Stimulated activated effector memory CD8-positive, alpha-beta T cell treated with anti-CD3 and anti-CD28 coated beads, Interleukin-12 subunit alpha, Interleukin-12 subunit beta, amount 100 ng/mL, for 72 hours (primary cell): ENCODE measurements around the gene GPR137B.
"Not testable (repeated sequence)": the region's sequence is repeated elsewhere in the genome, so short reads cannot be mapped to it uniquely, and the experiment has no call there.

Source experiments
- ATAC-seq: fragments of 150-1000 bp; cut with Tn5 transposase; 2 replicates; pipeline ENCODE4 v1.10.0; 2021
- DNase-seq, 2 donors: peaks; one replicate each; pipeline ENCODE4 v3.0.0; 2021 to 2022; ENCODE audit warnings: low spot score in 2 of 2
- H3K27ac Mint-ChIP-seq: one replicate; pipeline ENCODE4 v1.8.0; 2022; ENCODE audit warnings: mild to moderate bottlenecking, mixed read lengths
- H3K36me3 Mint-ChIP-seq: one replicate; pipeline ENCODE4 v1.8.0; 2022; ENCODE audit warnings: mild to moderate bottlenecking, mixed read lengths
- H3K4me1 Mint-ChIP-seq: one replicate; pipeline ENCODE4 v1.8.0; 2022; ENCODE audit warnings: mixed read lengths
- H3K4me3 Mint-ChIP-seq: one replicate; pipeline ENCODE4 v1.8.0; 2022; ENCODE audit warnings: mild to moderate bottlenecking, mixed read lengths
- H3K9me3 Mint-ChIP-seq: one replicate; pipeline ENCODE4 v1.8.0; 2022; ENCODE audit warnings: mixed read lengths

The GPR137B gene

DNA sequence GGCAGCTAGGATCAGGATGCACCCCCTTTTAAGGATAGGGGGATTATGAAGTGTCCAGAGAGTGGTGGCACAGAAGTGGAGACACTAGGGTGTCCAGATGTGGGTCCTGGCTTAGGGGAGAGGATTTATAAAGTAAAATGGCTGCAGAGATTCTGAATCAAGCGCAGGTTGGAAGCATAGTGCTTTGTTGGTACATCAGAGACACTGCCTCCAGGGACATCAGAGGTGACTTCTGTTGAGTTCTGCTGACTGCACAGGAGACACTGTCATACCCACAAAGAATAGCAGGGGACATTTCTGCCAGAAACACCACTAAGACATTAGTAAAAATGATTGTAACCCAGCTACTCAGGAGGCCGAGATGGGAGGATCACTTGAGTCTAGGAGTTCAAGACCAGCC, 16.4 kb downstream of the GPR137B start:
- DNase-seq: no peak
- peaks cover 22% of the 10 kb centered on the region for H3K36me3 Mint-ChIP-seq
- no peak overlapping the region for H3K27ac Mint-ChIP-seq
- H3K4me1 Mint-ChIP-seq: peaks cover 72% of the 10 kb centered on the region
- no peak for ATAC-seq
- H3K4me3 Mint-ChIP-seq: peak overlapping the region; percentile 60
- peaks cover 10% of the 10 kb centered on the region for H3K9me3 Mint-ChIP-seq

DNA sequence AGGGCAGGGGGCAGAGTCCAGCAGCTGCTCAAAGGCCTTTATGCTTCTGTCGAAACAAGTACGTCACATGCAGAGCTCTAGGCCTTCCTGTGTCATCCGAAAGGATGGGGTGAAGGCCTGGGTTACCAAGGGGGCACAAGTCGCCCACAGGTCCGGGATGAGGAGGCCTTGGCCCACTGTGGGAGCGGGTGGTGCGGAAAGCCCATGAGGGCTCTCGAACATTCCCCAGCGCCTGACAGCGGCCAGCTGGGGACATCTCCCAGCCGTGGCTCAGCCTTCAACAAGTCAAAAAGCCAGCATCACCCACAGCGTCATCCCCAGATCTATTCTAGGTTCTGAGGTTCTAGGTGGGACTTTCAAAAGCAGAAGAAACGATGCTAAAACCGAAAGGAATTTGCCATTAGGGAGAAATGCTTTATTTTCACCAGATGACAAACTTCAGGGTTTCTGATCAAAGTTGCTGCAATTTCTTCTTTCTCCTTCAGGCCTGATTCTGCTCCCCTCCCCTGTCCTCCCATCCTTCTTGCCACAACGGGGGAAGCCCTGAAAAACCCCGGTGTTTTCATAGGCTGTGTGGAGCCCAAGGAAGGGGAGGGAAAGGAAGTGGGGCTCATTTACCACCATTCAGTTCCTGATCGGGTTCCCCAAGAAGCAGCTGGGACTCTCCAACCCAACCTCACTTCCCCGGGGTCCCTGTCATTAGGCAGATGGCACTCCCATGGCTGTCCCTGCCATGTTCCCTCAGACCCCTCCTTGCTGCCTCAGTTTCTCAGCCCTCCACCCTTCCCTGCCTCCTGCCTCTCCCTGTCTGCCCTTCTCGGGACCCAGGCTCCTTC, 17.6 kb downstream of the GPR137B start:
- peak overlapping the region; percentile 85 for H3K27ac Mint-ChIP-seq

DNA sequence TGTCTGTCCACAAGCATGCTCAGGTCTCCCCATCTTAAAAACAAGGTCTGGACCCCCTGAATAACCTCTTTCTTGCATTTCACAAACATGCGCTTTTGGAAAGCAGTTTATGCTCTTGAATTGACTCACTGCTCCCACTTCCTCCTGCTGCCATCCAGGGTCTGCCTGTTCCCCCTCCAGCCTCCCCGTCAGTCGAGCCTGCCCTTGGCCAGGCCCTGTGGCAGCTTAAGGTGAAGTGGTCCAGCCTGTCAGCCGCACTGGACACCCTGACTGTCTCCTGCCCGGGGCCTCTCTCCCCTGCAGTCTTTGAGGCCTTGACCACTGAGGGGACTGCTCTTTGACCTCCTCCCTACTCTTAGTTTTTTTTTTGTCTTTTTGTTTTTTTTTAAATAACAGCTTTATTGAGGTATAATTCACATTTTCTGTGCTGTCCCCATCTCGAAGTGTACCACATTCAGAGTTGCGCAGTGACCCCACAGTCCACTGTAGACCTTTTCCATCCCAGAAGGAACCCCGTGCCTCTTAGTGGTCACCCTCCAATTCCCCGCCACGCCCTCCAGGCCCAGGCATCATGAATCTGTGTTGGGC, 18.3 kb downstream of the GPR137B start:
- ATAC-seq: no peak
- no peak for DNase-seq
- Mint-ChIP-seq H3K36me3 (peaks cover 30% of the 10 kb centered on the region), H3K4me3 (peak overlapping the region; percentile 60), H3K4me1 (peaks cover 84% of the 10 kb centered on the region), H3K27ac (peak overlapping the region; percentile 85), H3K9me3 (peaks cover 15% of the 10 kb centered on the region)

More for the DNA sequence above, 17.6 kb downstream of the GPR137B start:
- ATAC-seq: peak; percentile 67
- DNase-seq: peak; percentile 13 to 79
- peaks cover 15% of the 10 kb centered on the region for H3K9me3 Mint-ChIP-seq
- H3K4me1 Mint-ChIP-seq: peaks cover 84% of the 10 kb centered on the region
- peak overlapping the region; percentile 60 for H3K4me3 Mint-ChIP-seq
- peaks cover 30% of the 10 kb centered on the region for H3K36me3 Mint-ChIP-seq

DNA sequence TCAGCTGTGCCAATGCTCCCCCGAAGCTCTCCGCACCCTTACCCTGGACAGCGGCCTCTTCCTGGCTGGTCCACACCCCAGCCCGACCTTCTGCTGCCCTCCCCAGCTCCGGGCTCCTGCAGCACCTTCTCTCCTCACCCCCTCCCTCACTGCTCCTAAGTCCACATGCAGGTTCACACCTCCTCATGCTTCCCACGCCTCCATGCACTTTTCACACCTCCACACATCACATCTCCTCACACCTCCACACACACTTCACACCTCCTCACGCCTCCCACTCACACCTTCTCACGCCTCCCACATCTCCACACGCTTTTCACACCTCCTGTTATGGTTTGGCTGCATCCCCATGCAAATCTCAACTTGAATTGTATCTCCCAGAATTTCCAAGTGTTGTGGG, 18.9 kb downstream of the GPR137B start:
- Mint-ChIP-seq H3K27ac (peak overlapping the region; percentile 85), H3K36me3 (peaks cover 30% of the 10 kb centered on the region), H3K4me3 (peak overlapping the region; percentile 60), H3K9me3 (peaks cover 15% of the 10 kb centered on the region), H3K4me1 (peaks cover 79% of the 10 kb centered on the region)
- DNase-seq: no peak
- no peak for ATAC-seq

DNA sequence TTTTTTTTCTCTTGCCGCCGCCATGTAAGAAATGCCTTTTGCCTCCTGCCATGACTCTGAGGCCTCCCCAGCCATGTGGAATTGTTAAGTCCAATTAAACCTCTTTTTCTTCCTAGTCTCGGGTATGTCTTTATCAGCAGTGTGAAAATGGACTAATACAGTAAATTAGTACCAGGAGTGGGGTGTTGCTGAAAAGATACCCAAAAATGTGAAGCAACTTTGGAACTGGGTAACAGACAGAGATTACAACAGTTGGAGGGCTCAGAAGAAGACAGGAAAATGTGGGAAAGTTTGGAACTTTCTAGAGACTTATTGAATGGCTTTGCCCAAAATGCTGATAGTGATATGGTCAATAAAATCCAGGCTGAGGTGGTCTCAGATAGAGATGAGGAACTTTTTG, 19.4 kb downstream of the GPR137B start:
- not testable (repeated sequence) for DNase-seq, ATAC-seq, H3K4me3 Mint-ChIP-seq
- H3K9me3 Mint-ChIP-seq: peaks cover 15% of the 10 kb centered on the region
- peaks cover 74% of the 10 kb centered on the region for H3K4me1 Mint-ChIP-seq
- H3K36me3 Mint-ChIP-seq: peaks cover 28% of the 10 kb centered on the region
- peak overlapping the region; percentile 85 for H3K27ac Mint-ChIP-seq

DNA sequence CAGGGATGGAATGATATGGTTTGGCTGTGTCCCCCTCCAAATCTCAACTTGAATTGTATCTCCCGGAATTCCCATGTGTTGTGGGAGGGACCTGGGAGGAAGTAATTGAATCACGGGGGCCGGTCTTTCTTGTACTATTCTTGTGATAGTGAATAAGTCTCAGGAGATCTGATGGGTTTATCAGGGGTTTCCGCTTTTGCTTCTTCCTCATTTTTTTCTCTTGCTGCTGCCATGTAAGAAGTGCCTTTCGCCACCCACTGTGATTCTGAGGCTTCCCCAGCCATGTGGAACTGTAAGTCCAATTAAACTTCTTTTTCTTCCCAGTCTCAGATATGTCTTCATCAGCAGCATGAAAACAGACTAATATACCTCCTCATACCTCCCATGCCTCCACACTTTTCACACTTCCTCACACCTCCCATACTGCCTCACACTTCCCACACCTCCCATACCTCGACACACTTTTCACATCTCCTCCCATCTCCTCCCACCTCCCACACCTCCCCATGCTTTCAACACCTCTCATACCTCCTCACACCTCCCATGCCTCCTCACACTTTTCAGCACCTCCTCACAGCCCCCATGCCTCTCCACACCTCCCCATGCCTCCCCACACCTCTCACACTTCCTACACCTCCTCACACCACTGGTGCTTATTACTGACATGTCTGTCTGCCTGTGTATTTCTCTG, 21.3 kb downstream of the GPR137B start:
- H3K4me3 Mint-ChIP-seq: peak overlapping the region; percentile 2
- peaks cover 33% of the 10 kb centered on the region for H3K36me3 Mint-ChIP-seq
- peaks cover 15% of the 10 kb centered on the region for H3K9me3 Mint-ChIP-seq
- DNase-seq (no peak), ATAC-seq (peak; percentile 55)
- peaks cover 67% of the 10 kb centered on the region for H3K4me1 Mint-ChIP-seq
- H3K27ac Mint-ChIP-seq: peak overlapping the region; percentile 70

DNA sequence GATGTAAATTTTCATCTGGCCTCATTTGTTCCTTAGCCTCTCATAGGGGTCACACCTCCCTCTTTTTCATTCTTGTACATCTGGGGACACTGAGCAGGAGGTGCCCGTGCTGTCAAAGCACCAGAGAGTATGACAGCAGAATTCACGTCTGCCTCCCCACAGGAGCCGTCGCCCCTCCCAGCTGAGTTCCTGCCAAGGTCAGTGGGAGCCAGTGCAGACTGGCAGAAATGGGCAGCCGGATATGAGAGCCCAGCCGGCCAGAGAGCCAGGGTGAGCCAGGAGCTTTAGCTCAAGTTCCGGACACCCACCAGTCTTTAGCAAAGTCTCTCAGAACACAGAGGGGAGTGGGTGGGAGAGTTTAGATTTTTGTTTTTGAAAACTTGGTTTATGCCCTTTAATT, 21.9 kb downstream of the GPR137B start:
- H3K4me1 Mint-ChIP-seq: peaks cover 61% of the 10 kb centered on the region
- ATAC-seq (no peak), DNase-seq (no peak)
- H3K36me3 Mint-ChIP-seq: peaks cover 38% of the 10 kb centered on the region
- peak overlapping the region; percentile 2 for H3K4me3 Mint-ChIP-seq
- H3K9me3 Mint-ChIP-seq: peaks cover 15% of the 10 kb centered on the region
- H3K27ac Mint-ChIP-seq: peak overlapping the region; percentile 70

DNA sequence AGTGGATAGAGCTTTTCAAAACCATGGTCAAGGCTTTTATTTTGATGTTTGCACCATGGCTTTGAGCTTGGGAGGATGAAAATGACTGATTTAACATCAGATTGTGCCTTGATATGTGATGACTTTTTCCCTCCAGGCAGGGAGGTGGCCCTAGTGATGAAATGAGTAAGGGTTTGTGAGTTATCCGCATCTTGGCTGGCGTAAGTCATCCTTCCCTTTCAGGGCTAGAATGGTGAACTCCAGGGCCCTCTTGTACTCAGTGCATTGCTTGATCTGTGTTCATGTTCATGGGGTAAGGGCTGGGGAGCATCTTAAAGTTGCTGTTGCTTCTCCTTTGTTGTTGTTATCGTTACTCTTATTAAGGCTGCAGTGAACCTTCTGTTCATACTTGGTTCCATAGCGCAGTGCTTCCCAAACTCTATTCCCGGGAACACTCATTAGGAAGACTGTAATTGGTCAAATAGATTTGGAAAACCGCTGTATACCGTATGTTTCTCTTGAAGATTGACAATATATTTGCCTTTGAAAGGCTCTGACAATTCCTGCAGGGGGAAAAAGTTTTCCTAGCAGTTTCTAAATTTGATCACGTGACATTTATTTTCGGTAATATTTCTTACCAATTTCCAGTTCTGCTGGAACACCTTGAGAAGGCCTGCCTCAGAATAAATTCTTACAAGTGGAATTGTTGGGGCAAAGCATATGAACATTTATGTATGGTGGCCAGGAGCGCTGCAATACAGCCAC, 23.1 kb downstream of the GPR137B start:
- Mint-ChIP-seq H3K4me3 (no peak overlapping the region), H3K36me3 (peaks cover 47% of the 10 kb centered on the region), H3K27ac (no peak overlapping the region), H3K4me1 (peaks cover 49% of the 10 kb centered on the region), H3K9me3 (peaks cover 15% of the 10 kb centered on the region)
- DNase-seq: no peak
- peak; percentile 58 for ATAC-seq

DNA sequence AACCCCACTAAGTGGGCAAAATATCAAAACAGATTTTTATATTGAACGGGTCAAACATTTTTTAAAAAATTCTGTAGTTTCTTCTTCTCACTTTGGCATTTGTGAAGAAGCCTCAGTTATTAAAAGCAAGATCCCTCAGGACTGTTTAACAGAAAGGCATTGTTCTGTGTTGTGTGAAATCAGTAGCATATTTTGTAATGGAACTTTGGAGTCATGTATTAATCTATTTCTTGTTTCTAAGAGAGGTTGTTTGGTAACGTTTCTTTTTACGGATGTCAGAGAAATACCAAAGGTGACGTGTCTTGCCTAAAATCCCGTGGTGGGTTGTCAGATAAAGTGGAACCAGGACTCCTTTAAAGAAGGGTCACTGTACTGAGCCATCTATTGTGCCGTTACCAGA, 23.7 kb downstream of the GPR137B start:
- no peak for ATAC-seq
- Mint-ChIP-seq H3K4me1 (peaks cover 43% of the 10 kb centered on the region), H3K36me3 (peaks cover 48% of the 10 kb centered on the region), H3K9me3 (peaks cover 15% of the 10 kb centered on the region), H3K4me3 (no peak overlapping the region), H3K27ac (no peak overlapping the region)
- no peak for DNase-seq

DNA sequence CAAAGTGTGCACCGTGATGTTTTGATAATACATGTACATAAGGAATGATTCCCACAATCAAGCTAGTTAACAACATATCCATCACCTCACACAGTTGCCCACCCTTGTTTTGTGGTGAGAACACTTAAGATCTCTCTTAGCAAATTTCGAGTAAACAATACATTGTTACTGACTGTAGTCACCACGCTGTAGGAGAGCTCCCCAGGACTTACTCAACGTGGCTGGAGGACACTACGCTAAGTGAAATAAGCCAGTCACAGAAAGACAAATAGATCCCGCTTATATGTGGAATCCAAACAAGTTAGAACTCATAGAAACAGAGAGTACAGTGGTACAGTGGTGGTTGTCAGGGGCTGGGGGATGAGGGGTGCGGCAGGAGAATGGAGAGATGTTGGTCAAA, 24.8 kb downstream of the GPR137B start:
- H3K9me3 Mint-ChIP-seq: peaks cover 5% of the 10 kb centered on the region

DNA sequence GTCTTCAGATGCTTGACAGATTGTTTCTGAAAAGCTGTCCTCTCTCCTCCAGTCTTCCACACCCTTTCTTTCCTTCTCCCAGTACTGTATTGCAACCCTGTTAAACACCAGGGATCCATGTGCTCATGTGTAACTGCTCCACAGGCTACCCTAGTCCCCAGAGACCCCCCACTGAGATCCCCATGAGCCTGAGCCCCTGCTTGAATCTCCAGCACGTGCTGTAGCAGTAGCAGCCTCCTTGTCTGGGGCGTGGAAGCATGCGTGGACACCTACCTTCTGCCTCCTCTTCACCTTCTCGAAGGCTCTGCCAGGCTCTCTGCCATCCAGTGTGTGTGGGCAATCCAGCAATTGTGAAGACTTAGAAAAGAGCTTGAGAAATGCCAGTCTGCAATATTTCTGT, 25.2 kb downstream of the GPR137B start:
- DNase-seq: no peak
- H3K4me1 Mint-ChIP-seq: peaks cover 34% of the 10 kb centered on the region
- no peak overlapping the region for H3K27ac Mint-ChIP-seq
- peaks cover 5% of the 10 kb centered on the region for H3K9me3 Mint-ChIP-seq
- ATAC-seq: no peak
- H3K36me3 Mint-ChIP-seq: peaks cover 43% of the 10 kb centered on the region
- H3K4me3 Mint-ChIP-seq: no peak overlapping the region

More for the DNA sequence above, 24.8 kb downstream of the GPR137B start:
- peaks cover 34% of the 10 kb centered on the region for H3K4me1 Mint-ChIP-seq
- H3K27ac Mint-ChIP-seq: no peak overlapping the region
- DNase-seq (no peak), ATAC-seq (no peak)
- H3K36me3 Mint-ChIP-seq: peaks cover 43% of the 10 kb centered on the region
- H3K4me3 Mint-ChIP-seq: no peak overlapping the region

DNA sequence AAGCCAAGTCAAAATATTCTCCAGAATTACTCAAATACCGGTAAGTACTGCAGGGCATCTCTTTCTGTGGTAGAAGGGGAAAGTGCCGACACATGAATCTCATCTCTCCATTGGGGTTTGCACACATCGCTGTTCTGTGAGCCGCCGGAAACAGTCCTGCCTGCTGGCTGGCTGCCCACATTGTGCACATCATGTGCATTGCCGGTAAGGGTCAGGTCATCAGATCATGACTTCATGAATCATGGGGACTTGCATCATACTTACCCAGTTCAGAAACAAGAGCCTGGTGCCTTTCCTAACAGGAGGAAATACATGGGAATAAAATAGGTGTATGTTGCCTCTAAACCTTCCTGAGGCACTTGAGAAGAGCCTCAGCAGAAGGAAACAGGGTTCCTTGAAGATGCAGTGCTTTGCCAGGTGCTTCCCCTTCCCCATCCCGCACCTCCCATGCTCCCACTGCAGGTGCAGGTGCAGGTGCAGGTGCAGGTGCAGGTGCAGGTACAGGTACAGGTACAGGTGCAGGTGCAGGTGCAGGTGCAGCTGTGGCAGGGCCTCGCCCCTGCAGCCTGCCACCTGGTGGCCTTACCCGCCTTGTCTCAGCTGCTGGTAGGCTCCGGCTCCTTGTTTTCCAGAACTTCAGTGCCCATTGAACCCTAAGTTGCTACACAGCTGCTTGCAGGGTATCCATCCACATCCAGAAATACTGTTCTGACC, 26.5 kb downstream of the GPR137B start:
- peaks cover 5% of the 10 kb centered on the region for H3K9me3 Mint-ChIP-seq
- peaks cover 24% of the 10 kb centered on the region for H3K4me1 Mint-ChIP-seq
- ATAC-seq: peak; percentile 89
- no peak overlapping the region for H3K4me3 Mint-ChIP-seq
- no peak overlapping the region for H3K27ac Mint-ChIP-seq
- no peak for DNase-seq
- peaks cover 37% of the 10 kb centered on the region for H3K36me3 Mint-ChIP-seq

DNA sequence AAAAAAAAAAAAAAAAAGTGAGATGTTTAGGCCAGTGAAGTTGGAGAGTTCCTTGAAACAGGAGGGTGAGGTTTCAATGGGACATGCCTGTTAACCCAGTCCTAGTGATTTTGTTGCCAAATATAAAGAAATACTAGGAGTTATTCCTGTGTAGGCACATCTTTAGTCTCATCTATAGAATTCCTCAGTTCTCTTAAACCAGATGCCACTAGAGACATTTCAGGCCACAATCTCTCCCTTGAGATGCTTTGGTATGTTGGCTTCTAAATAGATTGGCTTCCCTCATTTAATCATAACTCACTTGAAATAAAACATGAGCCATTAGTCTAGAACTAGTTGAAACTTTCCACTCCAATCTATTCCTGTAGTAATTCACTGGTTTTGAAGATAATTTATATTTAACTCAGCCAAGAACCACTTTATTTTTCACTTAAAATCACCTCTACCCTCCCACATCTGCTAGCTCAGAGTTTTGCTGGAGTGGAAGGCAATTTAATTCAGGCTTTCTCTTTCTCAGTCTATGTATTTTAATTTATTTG, 29.8 kb downstream of the GPR137B start:
- no peak overlapping the region for H3K27ac Mint-ChIP-seq
- peaks cover 26% of the 10 kb centered on the region for H3K36me3 Mint-ChIP-seq
- DNase-seq (no peak), ATAC-seq (no peak)
- peaks cover 12% of the 10 kb centered on the region for H3K4me1 Mint-ChIP-seq
- no peaks in the 10 kb centered on the region for H3K9me3 Mint-ChIP-seq
- H3K4me3 Mint-ChIP-seq: no peak overlapping the region

DNA sequence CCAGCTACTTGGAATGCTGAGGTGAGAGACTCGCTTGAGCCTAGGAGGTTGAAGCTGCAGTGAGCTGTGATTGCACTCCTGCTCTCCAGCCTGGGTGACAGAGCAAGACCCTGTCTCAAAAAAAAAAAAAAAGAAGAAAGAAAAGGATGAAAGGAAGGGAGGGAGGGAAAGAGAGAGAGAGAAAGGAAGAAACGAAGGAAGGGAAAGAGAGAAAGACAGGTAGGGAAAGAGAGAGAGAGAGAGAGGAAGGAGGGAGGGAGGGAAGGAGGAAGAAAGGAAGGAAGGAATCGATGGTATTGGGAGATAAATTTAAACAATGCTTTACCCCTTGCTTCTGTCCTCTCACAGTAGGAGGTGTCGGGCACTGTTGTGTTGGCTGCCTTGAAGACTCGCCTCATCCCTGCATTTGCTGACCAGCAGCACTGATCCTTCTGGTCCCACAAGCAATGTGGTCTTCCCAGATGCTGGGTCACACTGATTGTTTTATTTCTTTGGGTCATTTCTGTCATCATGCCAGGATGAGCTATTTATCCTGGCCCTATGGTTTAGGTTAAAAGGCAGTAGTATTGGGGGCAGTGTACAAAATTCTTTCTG, 30.9 kb downstream of the GPR137B start:
- no peak overlapping the region for H3K27ac Mint-ChIP-seq
- DNase-seq: no peak
- no peak overlapping the region for H3K4me3 Mint-ChIP-seq
- peaks cover 25% of the 10 kb centered on the region for H3K36me3 Mint-ChIP-seq
- peaks cover 6% of the 10 kb centered on the region for H3K4me1 Mint-ChIP-seq
- no peaks in the 10 kb centered on the region for H3K9me3 Mint-ChIP-seq
- no peak for ATAC-seq
